ENCODE results near the gene SMIM8.

- TF ChIP-seq CTCF (IDR thresholded peaks at IDR 0.05; ENCODE audit: insufficient read depth, low read depth, low read length), result no peak
- no peak for TF ChIP-seq EZH2 (IDR thresholded peaks at IDR 0.05; ENCODE audit: insufficient read depth, low read length)
These were observed 51.0 kb downstream of the SMIM8 start for GRCh38 chr6:87373377-87373776.
